Femur (tissue), 1 donor: ENCODE measurements around the gene MOSPD3.
A peak's percentile ranks its signal among the peaks of the same experiment; 100 is the strongest.

Source experiments
- DNase-seq: peaks from one replicate; pipeline ENCODE4 v3.0.0-alpha.2; 2017

MOSPD3 gene

GRCh38 chr7:100575746-100576383, 36.5 kb upstream of the MOSPD3 start:
- DNase-seq: no peak

GRCh38 chr7:100576384-100576993, 35.9 kb upstream of the MOSPD3 start:
- no peak for DNase-seq

GRCh38 chr7:100577103-100577502, 35.2 kb upstream of the MOSPD3 start:
- DNase-seq: no peak

- DNase-seq: no peak
Observed at GRCh38 chr7:100577507-100577906, 34.8 kb upstream of the MOSPD3 start.

GRCh38 chr7:100578246-100579183, 33.8 kb upstream of the MOSPD3 start:
- no peak for DNase-seq

GRCh38 chr7:100580466-100581283, 31.7 kb upstream of the MOSPD3 start:
- DNase-seq: no peak

- no peak for DNase-seq
Observed at GRCh38 chr7:100582041-100582579, 30.2 kb upstream of the MOSPD3 start.

- no peak for DNase-seq
Observed at GRCh38 chr7:100582650-100583049, 29.7 kb upstream of the MOSPD3 start.

GRCh38 chr7:100583132-100584053, 28.9 kb upstream of the MOSPD3 start:
- DNase-seq: peak; percentile 37

- no peak for DNase-seq
Observed at GRCh38 chr7:100584054-100584682, 28.2 kb upstream of the MOSPD3 start.

GRCh38 chr7:100584683-100585510, 27.4 kb upstream of the MOSPD3 start:
- no peak for DNase-seq

- DNase-seq: no peak
Observed at GRCh38 chr7:100585511-100586265, 26.7 kb upstream of the MOSPD3 start, which contains the start of gene LRCH4. TSS of gene LRCH4 (minus strand) at chr7:100586129. CDS start at chr7:100586100, 29 bp downstream.

GRCh38 chr7:100586266-100587025, 25.9 kb upstream of the MOSPD3 start, which contains the start of gene FBXO24:
TSS of gene FBXO24 (plus strand) at chr7:100586328. CDS start at chr7:100586626, 298 bp downstream.
- peak; percentile 100 for DNase-seq

- no peak for DNase-seq
Observed at GRCh38 chr7:100588438-100588837, 23.9 kb upstream of the MOSPD3 start.

GRCh38 chr7:100589341-100589947, 22.9 kb upstream of the MOSPD3 start:
- no peak for DNase-seq

- DNase-seq: peak; percentile 60
Observed at GRCh38 chr7:100590077-100590737, 22.1 kb upstream of the MOSPD3 start.

- no peak for DNase-seq
Observed at GRCh38 chr7:100591596-100591995, 20.7 kb upstream of the MOSPD3 start.
